Right cardiac atrium (tissue), 5 donors: ENCODE data around the gene APP. TPM values are rescaled to one million over a fixed set of nuclear protein-coding genes. Genes with fewer than 3 reads are reported as not detected.

Source experiments
- ATAC-seq, 2 donors: fragments of 200-7000 bp; cut with Tn5 transposase; one replicate each; pipeline versions ENCODE4 v1.8.0 to v1.9.1; 2020; ENCODE audit warnings: moderate library complexity in 2 of 2, mild to moderate bottlenecking in 1 of 2
- DNase-seq, 3 donors: peaks; one replicate each; pipeline ENCODE4 v3.0.0-alpha.2; 2020
- H3K27ac ChIP-seq: one replicate; pipeline ENCODE4 v1.5.1; 2013; ENCODE audit warnings: mild to moderate bottlenecking, low read length, control low read depth, moderate library complexity
- H3K27me3 ChIP-seq: one replicate; pipeline ENCODE4 v1.6.1; 2013; ENCODE audit not compliant: control insufficient read depth, insufficient read depth
- H3K4me1 ChIP-seq: one replicate; pipeline ENCODE4 v1.6.1; 2013; ENCODE audit warnings: low read length; ENCODE audit not compliant: control insufficient read depth, insufficient read depth
- H3K4me3 ChIP-seq: one replicate; pipeline ENCODE4 v1.5.1; 2013; ENCODE audit warnings: low read length, control low read depth
- H3K9me3 ChIP-seq: one replicate; pipeline ENCODE4 v1.6.1; 2013; ENCODE audit warnings: low read length; ENCODE audit not compliant: control insufficient read depth
- WGBS: extraction: QIAGEN DNeasy Blood & Tissue Kit; methylation state at CpG from one replicate; pipeline ENCODE4 v1.1.7; 2013; 5-methylcytosine and 5-hydroxymethylcytosine counted together
- intact Hi-C, 4 donors: fragments of 100-400 bp; cut with DNase I; formaldehyde crosslinking; loops; one replicate each; pipeline versions ENCODE4 v1.11.0 to v1.14.0; 2022 to 2023
- polyA plus RNA-seq: library from polyadenylated mRNA; stranded (reverse); fragments of 200-250 nt; gene quantifications from one replicate; pipeline ENCODE4 v1.2.3, GENCODE V29; 2013
- total RNA-seq, 4 donors: library from RNA; stranded (reverse); fragmentation: NEBNext Ultra II Directional; extraction: Animal tissue kit (Norgen Biotek cat#: 25700); gene quantifications; one replicate each; pipeline ENCODE4 v1.2.1, GENCODE V29; 2021
- donor health status: healthy with polysubstance abuse.
- donor health status: DM: no; HTN: yes; CAD: no.
- donor health status: DM: no; HTN: no; CAD: no.
- donor health status: DM: no; HTN: yes; CAD: no; lungs with severe emphysema.
- donor health status: DM: yes; HTN: yes; CAD: no.

APP gene
- total and polyA plus RNA-seq, 5 donors = 277 to 535 (median 448) TPM

GRCh38 chr21:25863031-25863430, 307.5 kb downstream of the APP start:
- intact Hi-C loops = no loop called here
- Histone ChIP-seq H3K4me3 (no peak overlapping the region), H3K4me1 (no peaks in the 10 kb centered on the region), H3K27me3 (no peaks in the 10 kb centered on the region), H3K9me3 (no peaks in the 10 kb centered on the region), H3K27ac (no peak overlapping the region)
- ATAC-seq (no peak), DNase-seq (no peak)
- WGBS = 73% methylated on average over 1 of the region's 1 CpG

- WGBS = 43% methylated on average over 1 of the region's 1 CpG
- no peak overlapping the region for H3K27ac ChIP-seq
- H3K4me3 ChIP-seq = no peak overlapping the region
- intact Hi-C loops = no loop called here
- no peaks in the 10 kb centered on the region for H3K27me3 ChIP-seq
- no peaks in the 10 kb centered on the region for H3K4me1 ChIP-seq
- ATAC-seq = no peak
- no peak for DNase-seq
- no peaks in the 10 kb centered on the region for H3K9me3 ChIP-seq
These were observed 308.0 kb downstream of the APP start for GRCh38 chr21:25862596-25862995.

- 80% methylated on average over 3 of the region's 3 CpGs for WGBS
These were observed 308.5 kb downstream of the APP start for GRCh38 chr21:25862112-25862511.

GRCh38 chr21:25859235-25859929, 311.2 kb downstream of the APP start:
- no peak overlapping the region for H3K27ac ChIP-seq
- WGBS = 75% methylated on average over 5 of the region's 5 CpGs
- H3K4me1 ChIP-seq = no peaks in the 10 kb centered on the region
- intact Hi-C loops = no loop called here
- no peak overlapping the region for H3K4me3 ChIP-seq
- H3K27me3 ChIP-seq = no peaks in the 10 kb centered on the region
- H3K9me3 ChIP-seq = no peaks in the 10 kb centered on the region
- no peak for DNase-seq
- ATAC-seq = no peak

More at GRCh38 chr21:25862112-25862511, 308.5 kb downstream of the APP start:
- intact Hi-C loops = no loop called here
- Histone ChIP-seq H3K27ac (no peak overlapping the region), H3K4me1 (no peaks in the 10 kb centered on the region), H3K9me3 (no peaks in the 10 kb centered on the region), H3K27me3 (no peaks in the 10 kb centered on the region), H3K4me3 (no peak overlapping the region)
- ATAC-seq (no peak), DNase-seq (no peak)

GRCh38 chr21:25858325-25858724, 312.2 kb downstream of the APP start:
- ATAC-seq = no peak

GRCh38 chr21:25857308-25858074, 313.1 kb downstream of the APP start:
- 41% methylated on average over 6 of the region's 6 CpGs for WGBS
- ATAC-seq = no peak
- Histone ChIP-seq H3K27ac (no peak overlapping the region), H3K9me3 (no peaks in the 10 kb centered on the region), H3K4me3 (no peak overlapping the region), H3K4me1 (no peaks in the 10 kb centered on the region), H3K27me3 (no peaks in the 10 kb centered on the region)
- no peak for DNase-seq
- intact Hi-C loops = no loop called here

More at GRCh38 chr21:25858325-25858724, 312.2 kb downstream of the APP start:
- no peak overlapping the region for H3K4me3 ChIP-seq
- H3K9me3 ChIP-seq = no peaks in the 10 kb centered on the region
- intact Hi-C loops = no loop called here
- DNase-seq = no peak
- H3K27me3 ChIP-seq = no peaks in the 10 kb centered on the region
- H3K4me1 ChIP-seq = no peaks in the 10 kb centered on the region
- 96% methylated on average over 3 of the region's 3 CpGs for WGBS
- H3K27ac ChIP-seq = no peak overlapping the region

- no peak overlapping the region for H3K4me3 ChIP-seq
- 90% methylated on average over 5 of the region's 5 CpGs for WGBS
- DNase-seq = no peak
- H3K9me3 ChIP-seq = no peaks in the 10 kb centered on the region
- ATAC-seq = no peak
- intact Hi-C loops = no loop called here
- no peaks in the 10 kb centered on the region for H3K4me1 ChIP-seq
- no peaks in the 10 kb centered on the region for H3K27me3 ChIP-seq
- no peak overlapping the region for H3K27ac ChIP-seq
These were observed 315.0 kb downstream of the APP start for GRCh38 chr21:25855576-25855975.

GRCh38 chr21:25850126-25850842, 320.3 kb downstream of the APP start:
- 39% methylated on average over 1 of the region's 1 CpG for WGBS
- H3K9me3 ChIP-seq = no peaks in the 10 kb centered on the region
- H3K4me1 ChIP-seq = no peaks in the 10 kb centered on the region
- intact Hi-C loops = no loop called here
- H3K27me3 ChIP-seq = no peaks in the 10 kb centered on the region
- ATAC-seq = no peak
- no peak overlapping the region for H3K4me3 ChIP-seq
- H3K27ac ChIP-seq = no peak overlapping the region
- DNase-seq = no peak

- Histone ChIP-seq H3K27ac (no peak overlapping the region), H3K27me3 (no peaks in the 10 kb centered on the region), H3K4me1 (no peaks in the 10 kb centered on the region), H3K4me3 (no peak overlapping the region), H3K9me3 (no peaks in the 10 kb centered on the region)
- ATAC-seq (no peak), DNase-seq (no peak)
- intact Hi-C loops = no loop called here
- WGBS = 60% methylated on average over 2 of the region's 2 CpGs
These were observed 322.3 kb downstream of the APP start for GRCh38 chr21:25848309-25848708.

- Histone ChIP-seq H3K27me3 (no peaks in the 10 kb centered on the region), H3K4me3 (no peak overlapping the region), H3K9me3 (no peaks in the 10 kb centered on the region), H3K4me1 (no peaks in the 10 kb centered on the region), H3K27ac (no peak overlapping the region)
- WGBS = 74% methylated on average over 5 of the region's 5 CpGs
- ATAC-seq = no peak
- DNase-seq = no peak
- intact Hi-C loops = no loop called here
These were observed 324.8 kb downstream of the APP start for GRCh38 chr21:25845729-25846256.

- WGBS = 66% methylated on average over 3 of the region's 3 CpGs
These were observed 327.6 kb downstream of the APP start for GRCh38 chr21:25842925-25843324.

More at GRCh38 chr21:25842925-25843324, 327.6 kb downstream of the APP start:
- no peak for ATAC-seq
- intact Hi-C loops = no loop called here
- no peaks in the 10 kb centered on the region for H3K27me3 ChIP-seq
- DNase-seq = no peak
- no peak overlapping the region for H3K4me3 ChIP-seq
- H3K9me3 ChIP-seq = no peaks in the 10 kb centered on the region
- H3K4me1 ChIP-seq = no peaks in the 10 kb centered on the region
- no peak overlapping the region for H3K27ac ChIP-seq
